GM12875 (cell line): ENCODE results near the gene SLC29A2.

ENCODE experiments used
- H3K4me3 ChIP-seq: one replicate; pipeline ENCODE4 v1.5.1; 2011; ENCODE audit warnings: low read depth, low read length, control low read depth
- TF ChIP-seq, protein P1 (sequence below): IDR thresholded peaks from 2 replicates; pipeline ENCODE4 v1.5.1; 2011; ENCODE audit warnings: low read depth, mild to moderate bottlenecking, control low read depth, inconsistent platforms, low read length, moderate library complexity, borderline replicate concordance; ENCODE audit not compliant: insufficient read depth

The SLC29A2 gene, protein sequence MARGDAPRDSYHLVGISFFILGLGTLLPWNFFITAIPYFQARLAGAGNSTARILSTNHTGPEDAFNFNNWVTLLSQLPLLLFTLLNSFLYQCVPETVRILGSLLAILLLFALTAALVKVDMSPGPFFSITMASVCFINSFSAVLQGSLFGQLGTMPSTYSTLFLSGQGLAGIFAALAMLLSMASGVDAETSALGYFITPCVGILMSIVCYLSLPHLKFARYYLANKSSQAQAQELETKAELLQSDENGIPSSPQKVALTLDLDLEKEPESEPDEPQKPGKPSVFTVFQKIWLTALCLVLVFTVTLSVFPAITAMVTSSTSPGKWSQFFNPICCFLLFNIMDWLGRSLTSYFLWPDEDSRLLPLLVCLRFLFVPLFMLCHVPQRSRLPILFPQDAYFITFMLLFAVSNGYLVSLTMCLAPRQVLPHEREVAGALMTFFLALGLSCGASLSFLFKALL

DNA sequence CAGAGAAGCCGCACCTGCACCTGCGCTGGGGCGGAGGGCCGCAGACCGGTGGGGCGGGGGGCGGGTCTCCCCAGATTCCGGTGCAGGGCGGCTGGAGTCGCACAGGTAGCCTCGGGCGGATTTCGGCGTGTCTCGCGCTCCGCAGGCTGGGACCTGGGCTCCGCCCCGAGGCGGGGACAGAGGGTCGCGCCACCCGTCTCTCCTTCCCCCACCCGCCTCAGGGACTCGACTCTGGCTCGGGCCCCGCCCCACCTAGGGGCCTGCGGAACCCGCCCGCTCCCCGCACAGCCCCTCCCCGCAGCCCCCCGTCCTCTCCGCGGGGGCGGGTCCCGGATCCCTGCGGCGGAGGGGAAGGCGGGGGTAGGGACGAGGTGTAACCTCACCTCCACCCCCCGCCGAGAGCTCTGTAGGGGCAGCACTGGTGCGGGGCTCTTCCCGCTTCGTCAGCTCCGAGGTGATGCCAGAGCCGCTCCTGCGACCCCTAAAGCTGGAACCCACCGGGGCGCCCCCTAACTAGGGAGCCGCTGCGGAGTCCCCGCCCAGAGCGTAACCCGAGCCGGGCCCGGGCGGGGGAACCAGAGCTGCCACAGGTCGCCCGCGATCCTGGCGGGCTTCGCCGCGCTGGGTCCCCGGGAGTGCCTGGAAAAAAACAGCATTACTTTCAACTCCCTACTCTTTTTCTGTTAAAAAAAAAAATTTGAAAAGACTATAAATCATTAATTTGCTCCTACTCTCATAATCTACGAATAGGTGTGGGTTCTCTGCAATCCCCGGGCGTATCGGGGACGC, at the start of gene SLC29A2:
SLC29A2 (minus strand) TSS at position 134 of the 789 bp plus-strand sequence. CDS start 169 bp downstream, outside the sequence.
- TF ChIP-seq, protein P1, sequence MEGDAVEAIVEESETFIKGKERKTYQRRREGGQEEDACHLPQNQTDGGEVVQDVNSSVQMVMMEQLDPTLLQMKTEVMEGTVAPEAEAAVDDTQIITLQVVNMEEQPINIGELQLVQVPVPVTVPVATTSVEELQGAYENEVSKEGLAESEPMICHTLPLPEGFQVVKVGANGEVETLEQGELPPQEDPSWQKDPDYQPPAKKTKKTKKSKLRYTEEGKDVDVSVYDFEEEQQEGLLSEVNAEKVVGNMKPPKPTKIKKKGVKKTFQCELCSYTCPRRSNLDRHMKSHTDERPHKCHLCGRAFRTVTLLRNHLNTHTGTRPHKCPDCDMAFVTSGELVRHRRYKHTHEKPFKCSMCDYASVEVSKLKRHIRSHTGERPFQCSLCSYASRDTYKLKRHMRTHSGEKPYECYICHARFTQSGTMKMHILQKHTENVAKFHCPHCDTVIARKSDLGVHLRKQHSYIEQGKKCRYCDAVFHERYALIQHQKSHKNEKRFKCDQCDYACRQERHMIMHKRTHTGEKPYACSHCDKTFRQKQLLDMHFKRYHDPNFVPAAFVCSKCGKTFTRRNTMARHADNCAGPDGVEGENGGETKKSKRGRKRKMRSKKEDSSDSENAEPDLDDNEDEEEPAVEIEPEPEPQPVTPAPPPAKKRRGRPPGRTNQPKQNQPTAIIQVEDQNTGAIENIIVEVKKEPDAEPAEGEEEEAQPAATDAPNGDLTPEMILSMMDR = no peak
- peak within 1 kb of the TSS; percentile 82 for H3K4me3 ChIP-seq

- TF ChIP-seq, protein P1 = no peak
- no peak within 1 kb of the TSS for H3K4me3 ChIP-seq
Observed at GRCh38 chr11:66420671-66421476, 49.3 kb upstream of the SLC29A2 start, which contains the start of gene NPAS4. TSS of gene NPAS4 (plus strand) at chr11:66421035. CDS start at chr11:66421180, 145 bp downstream.

- H3K4me3 ChIP-seq = no peak overlapping the region
- TF ChIP-seq, protein P1 = no peak
Observed at GRCh38 chr11:66419825-66420224, 48.3 kb upstream of the SLC29A2 start.

DNA sequence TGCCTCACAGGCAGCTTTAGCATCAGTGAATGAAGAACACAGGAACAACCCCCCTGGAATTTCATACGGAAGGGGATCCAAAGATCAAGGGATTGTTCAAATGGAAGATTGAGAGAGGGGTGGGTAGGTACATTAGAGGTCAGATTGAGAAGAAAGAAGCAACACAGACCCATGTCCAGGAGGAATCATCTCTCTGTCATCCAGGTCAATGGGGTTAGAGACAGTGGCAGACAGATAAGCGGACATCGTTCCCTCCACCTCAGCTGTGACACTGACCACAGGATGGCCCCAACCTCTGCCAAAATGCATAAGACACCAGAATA, 47.4 kb upstream of the SLC29A2 start:
- TF ChIP-seq, protein P1 = no peak
- H3K4me3 ChIP-seq = no peak overlapping the region

DNA sequence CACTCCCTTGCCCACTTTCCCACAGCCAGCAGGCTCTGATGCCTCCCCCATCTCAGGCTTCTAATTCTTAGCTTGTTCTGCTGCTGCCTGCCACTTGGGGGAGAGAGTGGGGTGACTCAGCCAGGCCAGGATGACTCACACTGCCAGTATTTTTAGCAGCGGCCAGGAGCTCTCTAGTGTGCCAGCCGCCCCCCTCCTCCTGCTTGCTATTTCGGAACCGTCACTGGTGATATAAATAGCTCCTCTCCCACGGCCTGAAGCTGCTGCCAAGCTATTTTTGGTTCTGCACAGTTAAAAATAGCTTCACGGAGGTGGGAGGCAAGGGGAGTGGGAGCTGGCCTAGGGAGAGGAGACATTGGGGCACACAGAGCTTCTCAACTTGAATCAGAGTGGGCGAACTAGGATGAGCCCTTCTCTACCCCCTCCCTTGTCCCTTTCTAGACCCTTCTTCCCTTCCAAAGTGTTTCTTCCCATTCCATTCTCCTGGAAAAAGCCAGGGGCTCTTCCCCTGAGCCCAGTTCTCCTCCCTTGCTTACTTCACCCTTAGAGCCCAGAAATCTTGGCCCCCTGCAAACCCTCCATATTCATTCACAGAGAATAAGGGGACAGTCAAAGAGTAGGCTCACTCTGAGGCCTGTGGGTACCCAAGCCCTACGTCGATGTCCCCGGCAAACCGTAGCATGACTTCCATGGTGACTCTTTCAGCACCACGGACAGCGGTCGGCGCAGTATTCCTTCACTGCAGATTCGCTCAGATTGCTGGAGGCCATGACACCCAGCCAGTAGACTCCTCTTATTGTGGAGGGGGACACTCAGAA, 46.8 kb upstream of the SLC29A2 start:
- H3K4me3 ChIP-seq = no peak overlapping the region
- TF ChIP-seq, protein P1 = peak; percentile 43; the same call in 1 of the 2 replicates

GRCh38 chr11:66417000-66417399, 45.4 kb upstream of the SLC29A2 start:
- no peak overlapping the region for H3K4me3 ChIP-seq
- TF ChIP-seq, protein P1 = no peak
